ENCODE measurements around the gene ZNHIT2. TPM values are rescaled to one million over a fixed set of nuclear protein-coding genes. Genes with fewer than 3 reads are reported as not detected.

The ZNHIT2 gene
- polyA plus RNA-seq, 1 donor (not counting 4 experiments of a cell fraction or from before 2014, with no cell fraction given), result 2.6 TPM

DNA sequence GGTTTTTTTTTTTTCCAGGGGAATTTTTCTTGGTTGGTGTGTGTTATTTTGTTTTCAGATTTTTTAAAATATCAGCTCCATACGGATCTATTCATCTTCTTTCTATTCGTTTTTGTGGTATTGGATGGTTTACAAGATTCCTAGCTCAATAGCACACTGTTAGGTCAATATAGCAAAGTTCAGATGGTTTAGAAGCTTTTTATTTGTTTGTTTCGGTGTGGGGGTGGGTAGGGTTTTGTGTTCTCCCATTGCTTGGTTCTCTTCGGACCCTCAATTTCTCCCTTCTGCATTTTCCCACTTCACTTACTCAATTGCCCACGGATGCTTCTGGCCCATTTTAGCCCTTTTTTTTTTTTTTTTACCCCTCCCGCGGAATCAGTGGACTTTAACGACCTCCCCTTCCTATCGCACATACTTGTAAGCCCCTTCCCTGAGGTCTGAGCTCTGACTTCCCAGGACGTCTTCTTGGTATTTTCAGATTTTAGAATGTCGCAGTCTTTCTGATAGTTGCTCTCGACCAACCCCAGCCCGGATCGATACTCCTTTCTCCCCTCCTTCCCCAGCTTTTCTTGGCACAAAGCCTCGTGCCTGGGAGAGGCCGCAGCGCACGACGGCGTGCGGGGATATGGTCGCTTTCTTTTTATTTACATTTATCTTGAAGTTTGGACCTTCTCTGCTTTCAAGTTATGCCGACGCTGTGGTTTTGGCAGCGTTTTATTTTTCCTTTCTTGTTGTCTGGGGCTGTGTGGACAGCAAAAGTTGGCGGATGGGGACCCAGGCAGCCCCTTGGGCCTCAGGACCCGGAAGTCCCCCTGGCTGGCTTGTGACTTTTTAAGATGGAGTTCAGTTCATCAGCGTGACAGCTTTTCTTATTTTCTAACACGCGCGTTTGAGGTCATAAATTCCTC lies 48.2 kb upstream of the ZNHIT2 start:
- Histone ChIP-seq H3K27ac (ENCODE audit: control insufficient read depth, insufficient read depth, low read length) (no peak overlapping the region), H3K4me3 (ENCODE audit: control insufficient read depth in 2 of 3, extremely low read depth in 1 of 3, insufficient read depth in 2 of 3, low read depth in 1 of 3, low read length in 3 of 3) (no peak overlapping the region), H4K20me1 (ENCODE audit: control insufficient read depth, extremely low read depth, insufficient read depth, low read length) (no peaks in the 10 kb centered on the region), H3K4me1 (ENCODE audit: control insufficient read depth, extremely low read depth, insufficient read depth, low read length) (no peaks in the 10 kb centered on the region), H3K9me1 (ENCODE audit: control insufficient read depth, extremely low read depth, insufficient read depth, low read length) (no peaks in the 10 kb centered on the region), H3K9ac (ENCODE audit: control insufficient read depth, extremely low read depth, insufficient read depth, low read length) (no peak overlapping the region), H3K4me2 (ENCODE audit: control insufficient read depth, extremely low read depth, insufficient read depth, low read depth, low read length) (no peak overlapping the region), H3K79me2 (ENCODE audit: control insufficient read depth, insufficient read depth, low read length) (no peaks in the 10 kb centered on the region), H3K27me3 (ENCODE audit: control insufficient read depth, extremely low read depth, insufficient read depth, low read length) (no peaks in the 10 kb centered on the region), H2AFZ (ENCODE audit: control insufficient read depth, low read length) (no peak overlapping the region), H3K36me3 (ENCODE audit: control insufficient read depth in 2 of 2, extremely low read depth in 1 of 2, insufficient read depth in 2 of 2, low read length in 2 of 2) (no peaks in the 10 kb centered on the region), H3K9me3 (ENCODE audit: control insufficient read depth, low read depth, low read length) (no peaks in the 10 kb centered on the region)
- TF ChIP-seq, protein P1, sequence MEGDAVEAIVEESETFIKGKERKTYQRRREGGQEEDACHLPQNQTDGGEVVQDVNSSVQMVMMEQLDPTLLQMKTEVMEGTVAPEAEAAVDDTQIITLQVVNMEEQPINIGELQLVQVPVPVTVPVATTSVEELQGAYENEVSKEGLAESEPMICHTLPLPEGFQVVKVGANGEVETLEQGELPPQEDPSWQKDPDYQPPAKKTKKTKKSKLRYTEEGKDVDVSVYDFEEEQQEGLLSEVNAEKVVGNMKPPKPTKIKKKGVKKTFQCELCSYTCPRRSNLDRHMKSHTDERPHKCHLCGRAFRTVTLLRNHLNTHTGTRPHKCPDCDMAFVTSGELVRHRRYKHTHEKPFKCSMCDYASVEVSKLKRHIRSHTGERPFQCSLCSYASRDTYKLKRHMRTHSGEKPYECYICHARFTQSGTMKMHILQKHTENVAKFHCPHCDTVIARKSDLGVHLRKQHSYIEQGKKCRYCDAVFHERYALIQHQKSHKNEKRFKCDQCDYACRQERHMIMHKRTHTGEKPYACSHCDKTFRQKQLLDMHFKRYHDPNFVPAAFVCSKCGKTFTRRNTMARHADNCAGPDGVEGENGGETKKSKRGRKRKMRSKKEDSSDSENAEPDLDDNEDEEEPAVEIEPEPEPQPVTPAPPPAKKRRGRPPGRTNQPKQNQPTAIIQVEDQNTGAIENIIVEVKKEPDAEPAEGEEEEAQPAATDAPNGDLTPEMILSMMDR (optimal IDR thresholded peaks at IDR 0.05 in 1 of 3, IDR thresholded peaks at IDR 0.05 in 1 of 3, conservative IDR thresholded peaks at IDR 0.05 in 1 of 3; ENCODE audit: extremely low read depth in 1 of 3, insufficient read depth in 2 of 3, low read length in 3 of 3), result no peak
- dilution Hi-C loops (cut with MboI; ENCODE audit: extremely low pct_ligation_motif_present, low sequenced_read_pairs), result no loop called here
- DNase-seq (ENCODE audit: low read depth, low spot score) (no peak), FAIRE-seq (no peak)

DNA sequence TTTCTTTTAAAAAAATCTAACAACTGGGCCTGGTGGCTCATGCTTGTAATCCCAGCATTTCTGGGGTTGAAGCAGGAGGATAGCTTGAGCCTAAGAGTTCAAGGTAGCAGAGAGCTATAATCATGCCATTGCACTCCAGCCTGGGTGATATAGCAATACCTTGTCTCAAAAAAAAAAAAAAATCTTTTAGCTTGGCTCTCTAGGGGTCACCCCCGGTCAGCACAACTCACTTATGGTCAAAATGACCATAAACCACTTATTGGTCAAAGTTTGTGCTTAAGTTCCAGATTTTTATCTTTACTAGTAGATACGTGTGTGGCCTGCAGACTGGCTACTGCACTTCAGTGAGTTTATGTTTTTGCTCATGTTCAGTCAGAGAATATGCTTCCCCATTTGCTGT lies 46.2 kb upstream of the ZNHIT2 start:
- Histone ChIP-seq H3K9me1 (ENCODE audit: control insufficient read depth, extremely low read depth, insufficient read depth, low read length) (no peaks in the 10 kb centered on the region), H4K20me1 (ENCODE audit: control insufficient read depth, extremely low read depth, insufficient read depth, low read length) (no peaks in the 10 kb centered on the region), H3K36me3 (ENCODE audit: control insufficient read depth in 2 of 2, extremely low read depth in 1 of 2, insufficient read depth in 2 of 2, low read length in 2 of 2) (no peaks in the 10 kb centered on the region), H3K4me3 (ENCODE audit: control insufficient read depth in 2 of 3, extremely low read depth in 1 of 3, insufficient read depth in 2 of 3, low read depth in 1 of 3, low read length in 3 of 3) (no peak overlapping the region), H3K9ac (ENCODE audit: control insufficient read depth, extremely low read depth, insufficient read depth, low read length) (no peak overlapping the region), H3K4me1 (ENCODE audit: control insufficient read depth, extremely low read depth, insufficient read depth, low read length) (no peaks in the 10 kb centered on the region), H3K27ac (ENCODE audit: control insufficient read depth, insufficient read depth, low read length) (no peak overlapping the region), H3K27me3 (ENCODE audit: control insufficient read depth, extremely low read depth, insufficient read depth, low read length) (no peaks in the 10 kb centered on the region), H2AFZ (ENCODE audit: control insufficient read depth, low read length) (no peak overlapping the region), H3K9me3 (ENCODE audit: control insufficient read depth, low read depth, low read length) (no peaks in the 10 kb centered on the region), H3K79me2 (ENCODE audit: control insufficient read depth, insufficient read depth, low read length) (no peaks in the 10 kb centered on the region), H3K4me2 (ENCODE audit: control insufficient read depth, extremely low read depth, insufficient read depth, low read depth, low read length) (no peak overlapping the region)
- FAIRE-seq, result no peak
- DNase-seq (ENCODE audit: low read depth, low spot score), result no peak
- no peak for TF ChIP-seq EZH2 (IDR thresholded peaks at IDR 0.05; ENCODE audit: low read length)
- TF ChIP-seq, protein P1 (optimal IDR thresholded peaks at IDR 0.05 in 1 of 3, IDR thresholded peaks at IDR 0.05 in 1 of 3, conservative IDR thresholded peaks at IDR 0.05 in 1 of 3; ENCODE audit: extremely low read depth in 1 of 3, insufficient read depth in 2 of 3, low read length in 3 of 3), result no peak
- dilution Hi-C loops (cut with MboI; ENCODE audit: extremely low pct_ligation_motif_present, low sequenced_read_pairs), result no loop called here
